Activated naive CD4-positive, alpha-beta T cell treated with anti-CD3 and anti-CD28 coated beads, Interleukin-2, amount 10 ng/mL, durations not matched to agents 5 hours and 36 hours (primary cell): ENCODE measurements around the gene ZNF117. TPM values are rescaled to one million over a fixed set of nuclear protein-coding genes. Genes with fewer than 3 reads are reported as not detected.

Experiments
- total RNA-seq, 2 experiments: library from RNA; stranded (reverse); gene quantifications; one replicate each; pipeline ENCODE4 v1.2.3, GENCODE V29; 2021

Gene ZNF117
- total RNA-seq: 1 to 10 TPM; 5.3 to 5.6 TPM

DNA sequence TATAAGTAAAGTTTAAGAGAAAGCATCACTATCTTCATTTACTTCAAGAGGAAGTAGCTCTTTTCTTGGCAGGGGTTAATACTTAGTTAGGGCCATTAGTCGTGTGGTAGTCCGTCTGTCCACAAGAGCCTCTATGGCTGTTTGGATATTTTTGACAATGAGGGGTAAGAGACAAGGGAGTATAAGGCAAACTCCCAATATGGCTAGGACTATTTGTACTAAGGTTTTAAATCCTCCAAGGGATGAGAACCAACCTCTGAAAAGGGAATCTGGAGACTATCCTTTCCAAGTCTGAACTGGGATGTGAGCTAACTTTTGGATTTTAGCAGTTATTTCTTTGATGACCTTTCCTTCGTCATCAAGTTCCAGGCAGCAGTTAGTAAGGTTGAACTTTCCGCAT, at the start of gene ZNF117:
TSS of gene ZNF117 (minus strand) at position 101 of the 400 bp plus-strand sequence.

DNA sequence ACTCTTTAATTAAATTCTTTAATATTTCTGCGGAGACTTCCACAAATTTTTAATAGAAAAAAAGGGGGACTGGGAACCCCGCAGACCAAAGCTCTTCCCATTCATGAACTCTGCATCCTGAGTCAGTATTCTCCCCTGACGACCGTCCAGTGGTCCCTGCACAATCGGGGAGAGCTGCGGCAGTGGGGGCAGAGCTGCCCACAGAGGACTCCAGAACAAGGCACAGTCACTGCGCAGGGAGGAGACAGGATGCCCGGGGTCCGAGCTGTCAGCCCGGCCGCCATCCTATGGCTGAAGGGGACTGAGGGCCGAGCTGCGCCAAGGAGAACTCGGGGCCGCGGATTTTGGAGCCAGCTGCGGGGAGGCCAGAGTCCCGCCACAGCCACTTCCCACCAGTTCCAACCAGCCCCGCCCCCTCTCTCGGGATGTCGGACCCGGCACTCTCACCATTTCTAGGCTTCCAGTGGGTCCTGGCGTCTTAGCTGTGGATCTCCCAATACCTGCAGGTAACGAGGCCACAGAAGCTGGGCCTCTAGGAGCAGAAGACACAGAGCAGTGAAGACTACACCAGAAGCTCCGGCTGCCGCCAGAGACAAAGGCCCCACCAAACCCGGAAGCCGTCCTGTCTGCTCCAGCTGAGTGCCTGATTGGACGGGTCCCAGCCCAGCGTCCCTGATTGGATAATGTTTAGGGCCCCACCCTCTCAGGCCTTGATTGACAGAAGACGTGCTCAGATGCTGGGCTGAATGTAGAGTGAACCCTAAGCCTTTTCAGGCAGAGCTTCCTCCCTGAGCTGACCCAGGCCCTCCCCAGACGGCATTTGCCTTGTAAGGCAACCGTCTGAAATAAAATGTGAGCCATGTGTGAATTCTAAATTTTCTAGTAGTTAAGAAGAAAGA, 15.5 kb upstream of the ZNF117 start, which contains the start of gene ERV3-1:
TSS of gene ERV3-1 (minus strand) at position 594 of the 899 bp plus-strand sequence. CDS start 13,661 bp downstream, outside the sequence.

Other genes starting within 250 kb of the ZNF117 start
- gene ZNF138, start 196.6 kb downstream of the ZNF117 start, total RNA-seq: 10 to 100 TPM in 1 of 2 experiments, 1 to 10 TPM in 1; 9.5 to 11.7 TPM
- 1 to 10 TPM; 7.0 to 7.3 TPM for gene ZNF273, start 87.8 kb downstream of the ZNF117 start, total RNA-seq
- 10 to 100 TPM; 12.4 to 12.8 TPM for gene ERV3-1, start 15.7 kb upstream of the ZNF117 start, total RNA-seq